ENCODE measurements around the gene TTC39A.

The TTC39A gene

GRCh38 chr1:51283979-51284378, 46.4 kb downstream of the TTC39A start:
- ATAC-seq (replicated peaks; ENCODE audit: extremely low read depth, poor library complexity, severe bottlenecking) (no peak), DNase-seq (ENCODE audit: low spot score in 2 of 2) (no peak)
- H3K27me3 Mint-ChIP-seq, result no peaks in the 10 kb centered on the region
- H3K9me3 Mint-ChIP-seq, result no peaks in the 10 kb centered on the region
- H3K27ac Mint-ChIP-seq (ENCODE audit: low read depth), result no peak overlapping the region
- H3K4me3 Mint-ChIP-seq, result no peak overlapping the region
- H3K36me3 Mint-ChIP-seq (ENCODE audit: insufficient read depth), result peaks cover 10% of the 10 kb centered on the region
- no peaks in the 10 kb centered on the region for H3K4me1 Mint-ChIP-seq

GRCh38 chr1:51282605-51283004, 47.8 kb downstream of the TTC39A start:
- ATAC-seq (replicated peaks; ENCODE audit: extremely low read depth, poor library complexity, severe bottlenecking) (no peak), DNase-seq (ENCODE audit: low spot score in 2 of 2) (no peak)
- H3K4me1 Mint-ChIP-seq, result no peaks in the 10 kb centered on the region
- no peaks in the 10 kb centered on the region for H3K9me3 Mint-ChIP-seq
- H3K27ac Mint-ChIP-seq (ENCODE audit: low read depth), result no peak overlapping the region
- H3K4me3 Mint-ChIP-seq, result no peak overlapping the region
- H3K27me3 Mint-ChIP-seq, result no peaks in the 10 kb centered on the region
- peaks cover 12% of the 10 kb centered on the region for H3K36me3 Mint-ChIP-seq (ENCODE audit: insufficient read depth)

GRCh38 chr1:51281807-51282206, 48.6 kb downstream of the TTC39A start:
- Mint-ChIP-seq H3K4me3 (no peak overlapping the region), H3K9me3 (no peaks in the 10 kb centered on the region)
- no peak for DNase-seq (ENCODE audit: low spot score in 2 of 2)

DNA sequence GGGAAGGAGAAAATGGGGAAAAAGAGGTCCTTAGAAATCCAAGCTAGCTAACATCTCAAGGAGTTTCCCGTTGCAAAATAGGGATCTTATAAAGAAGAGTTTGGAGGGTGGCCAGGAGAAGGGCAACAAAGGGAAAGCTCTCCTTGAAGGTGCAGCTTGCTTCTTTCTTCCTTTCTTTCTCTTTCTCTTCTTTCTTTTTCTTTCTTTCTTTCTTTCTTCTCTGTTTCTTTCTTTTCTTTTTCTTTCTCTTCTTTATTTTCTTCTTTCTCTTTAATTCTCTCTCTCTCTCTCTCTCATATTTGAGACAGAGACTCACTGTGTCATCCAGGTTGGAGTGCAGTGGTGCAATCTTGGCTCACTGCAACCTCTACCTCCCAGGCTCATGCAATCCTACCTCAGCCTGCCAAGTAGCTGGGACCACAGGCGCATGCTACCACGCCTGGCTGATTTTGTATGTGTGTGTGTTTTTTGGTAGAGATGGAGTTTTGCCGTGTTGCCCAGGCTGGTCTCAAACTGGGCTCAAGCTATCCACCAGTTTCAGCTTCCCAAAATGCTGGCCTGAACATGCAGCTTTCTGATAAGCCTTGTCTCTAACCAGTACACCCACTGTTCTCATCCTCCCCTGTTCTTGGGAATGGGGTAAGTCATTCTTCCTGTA, 49.9 kb downstream of the TTC39A start:
- Mint-ChIP-seq H3K27ac (ENCODE audit: low read depth) (no peak overlapping the region), H3K9me3 (no peaks in the 10 kb centered on the region), H3K36me3 (ENCODE audit: insufficient read depth) (peaks cover 15% of the 10 kb centered on the region), H3K4me1 (no peaks in the 10 kb centered on the region), H3K4me3 (no peak overlapping the region), H3K27me3 (no peaks in the 10 kb centered on the region)
- DNase-seq (ENCODE audit: low spot score in 2 of 2) (no peak), ATAC-seq (replicated peaks; ENCODE audit: extremely low read depth, poor library complexity, severe bottlenecking) (no peak)

More at GRCh38 chr1:51281807-51282206, 48.6 kb downstream of the TTC39A start:
- no peaks in the 10 kb centered on the region for H3K4me1 Mint-ChIP-seq
- H3K36me3 Mint-ChIP-seq (ENCODE audit: insufficient read depth), result peaks cover 12% of the 10 kb centered on the region
- H3K27me3 Mint-ChIP-seq, result no peaks in the 10 kb centered on the region
- no peak overlapping the region for H3K27ac Mint-ChIP-seq (ENCODE audit: low read depth)
- no peak for ATAC-seq (replicated peaks; ENCODE audit: extremely low read depth, poor library complexity, severe bottlenecking)

DNA sequence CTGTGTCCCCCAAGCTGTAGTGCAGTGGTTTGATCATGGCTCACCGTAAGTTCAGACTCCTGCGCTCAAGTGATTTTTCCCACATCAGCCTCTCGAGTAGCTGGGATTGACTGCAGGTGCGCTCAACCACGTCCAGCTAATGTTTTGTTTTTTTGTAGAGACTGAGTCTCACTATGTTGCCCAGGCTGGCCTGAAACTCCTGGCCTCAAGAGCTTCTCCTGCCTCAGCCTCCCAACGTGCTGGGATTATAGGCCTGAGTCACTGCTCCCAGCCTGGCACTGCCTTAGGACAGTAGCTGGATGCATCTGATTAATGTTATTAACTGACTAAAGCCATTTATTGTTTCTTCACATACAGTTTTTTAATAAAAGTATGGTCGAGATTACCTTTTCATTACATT, 54.1 kb downstream of the TTC39A start:
- Mint-ChIP-seq H3K4me3 (no peak overlapping the region), H3K36me3 (ENCODE audit: insufficient read depth) (peaks cover 21% of the 10 kb centered on the region), H3K4me1 (no peaks in the 10 kb centered on the region), H3K27ac (ENCODE audit: low read depth) (no peak overlapping the region), H3K9me3 (no peaks in the 10 kb centered on the region), H3K27me3 (no peaks in the 10 kb centered on the region)
- ATAC-seq (replicated peaks; ENCODE audit: extremely low read depth, poor library complexity, severe bottlenecking) (no peak), DNase-seq (ENCODE audit: low spot score in 2 of 2) (no peak)

GRCh38 chr1:51274676-51275075, 55.7 kb downstream of the TTC39A start:
- Mint-ChIP-seq H3K4me1 (no peaks in the 10 kb centered on the region), H3K9me3 (no peaks in the 10 kb centered on the region), H3K4me3 (no peak overlapping the region), H3K27ac (ENCODE audit: low read depth) (no peak overlapping the region), H3K27me3 (no peaks in the 10 kb centered on the region), H3K36me3 (ENCODE audit: insufficient read depth) (peaks cover 32% of the 10 kb centered on the region)
- no peak for ATAC-seq (replicated peaks; ENCODE audit: extremely low read depth, poor library complexity, severe bottlenecking)
- DNase-seq (ENCODE audit: low spot score in 2 of 2), result no peak

DNA sequence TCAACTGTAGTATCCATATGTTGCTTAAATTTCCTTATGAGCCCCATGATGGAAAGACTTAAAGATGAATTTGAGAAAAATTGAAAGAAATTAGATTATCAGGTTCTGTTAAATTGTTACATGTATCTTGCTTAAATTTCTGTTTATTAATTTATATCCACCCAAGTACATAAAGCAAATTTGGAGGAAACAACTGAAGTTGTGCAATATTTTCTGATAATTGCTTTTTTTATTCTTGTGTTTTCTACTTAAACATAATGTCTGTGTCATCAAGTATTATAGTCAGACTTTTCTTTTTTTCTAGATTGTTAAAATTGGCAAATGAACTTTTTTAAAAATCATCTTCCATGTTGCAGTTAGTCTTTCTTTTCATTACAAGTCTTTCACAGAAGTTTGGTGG, 57.4 kb downstream of the TTC39A start:
- Mint-ChIP-seq H3K36me3 (ENCODE audit: insufficient read depth) (peaks cover 32% of the 10 kb centered on the region), H3K27ac (ENCODE audit: low read depth) (no peak overlapping the region), H3K4me3 (no peak overlapping the region), H3K9me3 (no peaks in the 10 kb centered on the region), H3K27me3 (no peaks in the 10 kb centered on the region), H3K4me1 (peaks cover 10% of the 10 kb centered on the region)
- ATAC-seq (replicated peaks; ENCODE audit: extremely low read depth, poor library complexity, severe bottlenecking), result no peak
- no peak for DNase-seq (ENCODE audit: low spot score in 2 of 2)

- Mint-ChIP-seq H3K36me3 (ENCODE audit: insufficient read depth) (peaks cover 30% of the 10 kb centered on the region), H3K27ac (ENCODE audit: low read depth) (no peak overlapping the region)
These were observed 59.6 kb downstream of the TTC39A start for GRCh38 chr1:51270751-51271150.

DNA sequence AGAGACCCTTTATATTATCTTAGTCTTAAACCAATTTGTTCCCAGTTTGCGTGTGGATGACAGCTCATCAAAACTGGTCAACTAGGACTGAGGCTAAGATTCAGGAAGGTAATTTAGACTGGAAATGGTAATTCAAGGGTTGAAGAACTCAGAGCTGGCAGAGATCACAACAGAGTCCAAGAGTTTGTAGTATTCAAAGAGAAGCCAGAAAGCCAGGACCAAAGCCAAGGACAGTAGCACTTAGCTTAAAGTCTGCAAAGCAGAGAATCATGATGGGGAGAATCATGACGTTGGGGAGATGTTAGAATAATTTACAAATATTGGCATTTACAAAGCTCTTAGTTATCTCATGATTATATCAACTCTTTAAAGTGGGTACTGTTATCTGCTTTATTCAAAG, 61.7 kb downstream of the TTC39A start:
- Mint-ChIP-seq H3K27ac (ENCODE audit: low read depth) (no peak overlapping the region), H3K27me3 (no peaks in the 10 kb centered on the region), H3K9me3 (no peaks in the 10 kb centered on the region), H3K4me3 (no peak overlapping the region), H3K36me3 (ENCODE audit: insufficient read depth) (peaks cover 27% of the 10 kb centered on the region), H3K4me1 (peaks cover 49% of the 10 kb centered on the region)
- ATAC-seq (replicated peaks; ENCODE audit: extremely low read depth, poor library complexity, severe bottlenecking), result no peak
- DNase-seq (ENCODE audit: low spot score in 2 of 2), result no peak

More at GRCh38 chr1:51270751-51271150, 59.6 kb downstream of the TTC39A start:
- no peaks in the 10 kb centered on the region for H3K27me3 Mint-ChIP-seq
- H3K4me3 Mint-ChIP-seq, result no peak overlapping the region
- DNase-seq (ENCODE audit: low spot score in 2 of 2), result no peak
- ATAC-seq (replicated peaks; ENCODE audit: extremely low read depth, poor library complexity, severe bottlenecking), result no peak
- peaks cover 28% of the 10 kb centered on the region for H3K4me1 Mint-ChIP-seq
- no peaks in the 10 kb centered on the region for H3K9me3 Mint-ChIP-seq

DNA sequence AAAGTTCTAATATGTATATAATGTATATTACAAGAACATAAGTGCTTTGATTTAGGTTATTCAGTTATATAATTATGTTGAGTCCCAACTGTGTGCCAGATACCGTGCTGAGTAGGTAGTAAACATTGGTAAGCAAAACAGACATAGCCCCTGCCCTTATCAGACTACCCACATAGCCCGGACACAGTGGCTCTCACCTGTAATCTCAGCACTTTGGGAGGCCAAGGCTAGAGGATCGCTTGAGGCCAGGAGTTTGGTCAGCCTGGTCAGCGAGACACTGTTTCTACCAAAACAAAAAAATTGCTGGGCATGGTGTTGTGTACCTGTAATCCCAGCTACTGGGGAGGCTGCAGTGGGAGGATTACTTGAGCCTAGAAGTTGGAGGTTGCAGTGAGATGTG, 63.6 kb downstream of the TTC39A start:
- Mint-ChIP-seq H3K4me3 (no peak overlapping the region), H3K27me3 (no peaks in the 10 kb centered on the region), H3K4me1 (peaks cover 54% of the 10 kb centered on the region), H3K27ac (ENCODE audit: low read depth) (no peak overlapping the region), H3K9me3 (no peaks in the 10 kb centered on the region), H3K36me3 (ENCODE audit: insufficient read depth) (peaks cover 20% of the 10 kb centered on the region)
- no peak for ATAC-seq (replicated peaks; ENCODE audit: extremely low read depth, poor library complexity, severe bottlenecking)
- no peak for DNase-seq (ENCODE audit: low spot score in 2 of 2)

GRCh38 chr1:51266181-51266580, 64.2 kb downstream of the TTC39A start:
- Mint-ChIP-seq H3K4me3 (no peak overlapping the region), H3K36me3 (ENCODE audit: insufficient read depth) (peaks cover 17% of the 10 kb centered on the region), H3K4me1 (peaks cover 55% of the 10 kb centered on the region), H3K27ac (ENCODE audit: low read depth) (no peak overlapping the region), H3K27me3 (no peaks in the 10 kb centered on the region), H3K9me3 (no peaks in the 10 kb centered on the region)
- no peak for ATAC-seq (replicated peaks; ENCODE audit: extremely low read depth, poor library complexity, severe bottlenecking)
- DNase-seq (ENCODE audit: low spot score in 2 of 2), result no peak

- ATAC-seq (replicated peaks; ENCODE audit: extremely low read depth, poor library complexity, severe bottlenecking) (no peak), DNase-seq (ENCODE audit: low spot score in 2 of 2) (no peak)
- Mint-ChIP-seq H3K9me3 (no peaks in the 10 kb centered on the region), H3K4me3 (no peak overlapping the region), H3K27ac (ENCODE audit: low read depth) (peak overlapping the region; percentile 80), H3K36me3 (ENCODE audit: insufficient read depth) (peaks cover 11% of the 10 kb centered on the region), H3K27me3 (no peaks in the 10 kb centered on the region), H3K4me1 (peaks cover 60% of the 10 kb centered on the region)
These were observed 64.7 kb downstream of the TTC39A start for GRCh38 chr1:51265618-51266017.

DNA sequence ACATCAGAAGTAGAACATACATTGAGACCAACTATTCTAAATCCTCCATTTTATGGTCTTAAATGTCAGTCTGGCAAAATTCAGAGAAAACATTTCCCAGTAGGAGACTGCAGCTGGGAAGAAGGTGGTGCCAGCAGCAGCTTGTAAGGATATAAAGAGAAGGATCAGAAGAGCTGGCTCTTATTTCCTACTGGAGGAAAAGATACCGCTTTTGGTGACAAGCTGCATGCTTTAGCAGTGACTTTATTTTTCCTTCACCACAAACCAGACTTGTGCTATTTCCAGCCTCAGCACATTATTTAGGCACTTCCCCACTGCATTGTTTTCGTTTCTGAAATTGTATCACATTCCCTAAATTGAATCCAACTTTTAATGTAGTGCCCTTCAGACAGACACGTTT, 65.9 kb downstream of the TTC39A start:
- Mint-ChIP-seq H3K4me1 (peaks cover 66% of the 10 kb centered on the region), H3K9me3 (no peaks in the 10 kb centered on the region), H3K27ac (ENCODE audit: low read depth) (no peak overlapping the region), H3K36me3 (ENCODE audit: insufficient read depth) (peaks cover 4% of the 10 kb centered on the region), H3K27me3 (no peaks in the 10 kb centered on the region), H3K4me3 (no peak overlapping the region)
- DNase-seq (ENCODE audit: low spot score in 2 of 2) (no peak), ATAC-seq (replicated peaks; ENCODE audit: extremely low read depth, poor library complexity, severe bottlenecking) (no peak)
